HEK293T (cell line): ENCODE results near the gene NAT8L.

Experiments
- CTCF ChIA-PET: fragments of 350-600 bp; formaldehyde crosslinking; extraction: SDS; loops from one replicate; lab custom pipeline; 2021; ENCODE audit warnings: antibody characterized with exemption, inconsistent platforms; lab: Yijun Ruan, JAX
- POLR2A ChIA-PET: fragments of 350-600 bp; formaldehyde crosslinking; extraction: SDS; loops from one replicate; lab custom pipeline; 2020; ENCODE audit warnings: antibody characterized with exemption, inconsistent platforms; lab: Yijun Ruan, JAX
- DNase-seq: peaks from one replicate; pipeline ENCODE4 v3.0.0; 2012; ENCODE audit warnings: mixed read lengths; ENCODE audit errors: extremely low spot score
- ARNT ChIP-seq: fragments of 450-650 bp; IDR thresholded peaks from 2 replicates; pipeline ENCODE4 v1.6.1; 2017; ENCODE audit warnings: mild to moderate bottlenecking
- BHLHE40 ChIP-seq: fragments of 450-650 bp; IDR thresholded peaks from 2 replicates; pipeline ENCODE4 v1.6.1; 2016; ENCODE audit warnings: mild to moderate bottlenecking, moderate library complexity, borderline replicate concordance
- CTBP1 ChIP-seq: fragments of 450-650 bp; IDR thresholded peaks from 2 replicates; pipeline ENCODE4 v1.6.1; 2016; ENCODE audit warnings: borderline replicate concordance
- ELF4 ChIP-seq: fragments of 450-650 bp; IDR thresholded peaks from 2 replicates; pipeline ENCODE4 v1.6.1; 2017; ENCODE audit warnings: antibody characterized with exemption
- FOXA1 ChIP-seq: fragments of 450-650 bp; IDR thresholded peaks from 2 replicates; pipeline ENCODE4 v1.6.1; 2016; ENCODE audit warnings: mild to moderate bottlenecking
- FOXK2 ChIP-seq: fragments of 450-650 bp; IDR thresholded peaks from 2 replicates; pipeline ENCODE4 v1.6.1; 2016; ENCODE audit warnings: mild to moderate bottlenecking
- FOXM1 ChIP-seq: fragments of 450-650 bp; IDR thresholded peaks from 2 replicates; pipeline ENCODE4 v1.6.1; 2017; ENCODE audit warnings: mild to moderate bottlenecking, borderline replicate concordance
- HDGF ChIP-seq: fragments of 450-650 bp; IDR thresholded peaks from 2 replicates; pipeline ENCODE4 v1.6.1; 2017; ENCODE audit warnings: antibody characterized with exemption, borderline replicate concordance
- L3MBTL2 ChIP-seq: fragments of 450-650 bp; conservative IDR thresholded peaks from 2 replicates; pipeline ENCODE4 v1.6.1; 2016; ENCODE audit warnings: mild to moderate bottlenecking
- LEF1 ChIP-seq: fragments of 450-650 bp; IDR thresholded peaks from 2 replicates; pipeline ENCODE4 v1.6.1; 2017; ENCODE audit warnings: mild to moderate bottlenecking, borderline replicate concordance
- NFRKB ChIP-seq: fragments of 450-650 bp; IDR thresholded peaks from 2 replicates; pipeline ENCODE4 v1.6.1; 2016; ENCODE audit warnings: mild to moderate bottlenecking, moderate library complexity
- SP1 ChIP-seq: fragments of 450-650 bp; IDR thresholded peaks from 2 replicates; pipeline ENCODE4 v1.6.1; 2017
- SUZ12 ChIP-seq: fragments of 450-650 bp; IDR thresholded peaks from 2 replicates; pipeline ENCODE4 v1.6.1; 2016; ENCODE audit warnings: mild to moderate bottlenecking
- TARDBP ChIP-seq: fragments of 450-650 bp; IDR thresholded peaks from 2 replicates; pipeline ENCODE4 v1.6.1; 2016
- ZNF384 ChIP-seq: fragments of 450-650 bp; IDR thresholded peaks from 2 replicates; pipeline ENCODE4 v1.6.1; 2016
- TF ChIP-seq, protein P1 (sequence below): fragments of 450-650 bp; IDR thresholded peaks from 2 replicates; pipeline ENCODE4 v1.6.1; 2016

NAT8L gene

DNA sequence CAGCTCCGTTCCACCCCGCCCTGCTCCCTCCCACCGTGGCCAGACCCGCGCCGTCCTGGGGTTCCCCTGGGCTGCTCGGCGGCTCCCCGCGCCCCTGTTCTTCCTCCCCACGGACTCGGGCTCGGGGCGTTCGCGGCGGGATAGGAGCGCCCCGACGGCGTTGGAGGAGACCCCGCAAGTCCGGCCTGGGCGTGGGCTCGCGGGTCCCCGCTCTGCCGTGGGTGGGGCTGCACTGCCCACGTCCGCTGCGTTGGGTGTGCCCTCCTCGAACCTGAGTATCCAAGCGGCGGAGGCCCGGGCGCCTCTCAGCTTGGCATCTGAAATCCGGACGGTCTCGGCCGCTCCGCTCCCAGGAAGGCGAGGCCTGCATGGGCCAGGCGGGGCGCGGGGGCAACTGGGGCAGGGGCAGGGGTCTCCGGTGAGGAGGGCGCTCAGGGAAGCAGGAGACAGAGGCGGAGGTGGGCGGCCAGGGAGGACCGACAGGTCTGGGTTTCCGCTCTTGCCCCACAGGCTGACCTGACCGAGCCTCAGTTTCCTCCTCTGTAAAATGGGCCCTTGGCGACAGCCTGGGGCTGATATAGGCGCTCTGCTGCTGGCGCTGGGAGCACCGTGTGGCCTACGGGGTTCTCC lies 12.0 kb upstream of the NAT8L start:
- POLR2A ChIA-PET = interaction anchor here (0.5 to 0.6 kb wide), 2 partner anchors 94 to 149 kb away, joined by 3 read pairs; no protein-coding TSS in a partner anchor
- no peak for DNase-seq
- CTCF ChIA-PET = no interaction called here
- TF ChIP-seq L3MBTL2 = no peak

DNA sequence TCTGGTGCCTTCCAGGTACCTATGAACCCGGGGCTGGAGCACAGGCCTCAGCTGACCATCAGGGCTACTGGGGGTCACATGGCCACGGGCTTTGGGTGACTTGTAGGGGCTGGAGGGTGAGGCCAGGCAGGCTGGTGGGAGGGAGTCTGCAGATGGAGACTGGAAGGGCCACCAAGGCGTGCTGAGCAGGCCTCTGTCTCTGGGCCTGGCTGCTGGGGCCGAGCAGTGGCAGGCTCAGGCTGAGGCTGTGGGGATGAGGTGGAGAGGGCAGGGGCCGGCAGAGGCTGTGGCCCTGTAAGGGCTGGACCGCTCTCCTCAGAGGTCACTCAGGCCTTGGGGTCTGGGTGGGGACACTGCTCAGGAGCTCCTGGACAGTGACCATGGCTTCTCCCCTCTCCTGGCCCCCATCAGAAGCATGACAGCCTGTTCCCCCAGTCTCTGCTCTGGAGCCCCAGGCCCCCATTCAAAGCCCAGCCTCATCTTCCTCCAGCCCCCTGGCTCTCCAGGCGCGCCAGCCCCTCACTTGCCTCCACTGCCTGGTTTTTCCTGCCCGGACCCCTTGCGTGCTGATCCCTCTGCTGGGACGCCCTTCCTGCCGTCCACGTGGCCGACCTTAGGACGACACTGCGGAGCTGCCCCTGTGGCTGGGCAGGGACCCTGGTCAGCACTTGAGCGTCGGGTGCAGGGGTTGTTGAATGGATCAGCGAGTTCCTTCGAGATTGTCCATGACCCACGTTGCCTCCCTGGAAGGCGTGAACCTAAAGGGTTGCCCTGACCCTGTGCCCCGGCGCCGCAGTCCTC lies 11.1 kb upstream of the NAT8L start:
- DNase-seq = no peak
- ChIA-PET CTCF (no interaction called here), POLR2A (interaction anchor here (0.6 kb wide), 1 partner anchor 148 kb away, joined by 3 read pairs; no protein-coding TSS in a partner anchor)
- TF ChIP-seq FOXK2 (no peak), SUZ12 (no peak), FOXA1 (no peak), SP1 (no peak), ARNT (no peak), NFRKB (no peak), LEF1 (no peak), CTBP1 (no peak), ZNF384 (no peak)

DNA sequence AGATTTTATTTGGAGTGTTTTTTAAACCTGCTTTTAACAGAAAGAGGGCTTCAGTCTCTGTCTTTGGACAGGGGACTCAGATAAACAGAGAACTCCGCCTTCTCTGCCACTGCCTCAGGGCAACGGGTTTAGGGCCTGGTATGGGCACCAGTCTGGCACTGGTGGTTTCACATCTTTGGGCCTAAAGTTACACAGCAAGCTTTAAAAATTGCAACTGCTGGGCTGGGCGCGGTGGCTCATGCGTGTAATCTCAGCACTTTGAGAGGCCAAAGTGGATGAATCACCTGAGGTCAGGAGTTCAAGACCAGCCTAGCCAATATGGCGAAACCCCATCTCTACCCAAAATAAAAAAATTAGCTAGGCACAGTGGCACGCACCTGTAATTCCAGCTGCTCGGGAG lies 10.3 kb upstream of the NAT8L start:
- DNase-seq = no peak
- POLR2A ChIA-PET = no interaction called here
- CTCF ChIA-PET = no interaction called here
- TF ChIP-seq FOXA1 (no peak), ZNF384 (no peak), FOXM1 (no peak), NFRKB (no peak), ARNT (no peak), SUZ12 (no peak), BHLHE40 (no peak), HDGF (no peak), TARDBP (no peak), SP1 (no peak), L3MBTL2 (no peak), FOXK2 (no peak), ELF4 (no peak), LEF1 (no peak), CTBP1 (no peak)
- TF ChIP-seq, protein P1, sequence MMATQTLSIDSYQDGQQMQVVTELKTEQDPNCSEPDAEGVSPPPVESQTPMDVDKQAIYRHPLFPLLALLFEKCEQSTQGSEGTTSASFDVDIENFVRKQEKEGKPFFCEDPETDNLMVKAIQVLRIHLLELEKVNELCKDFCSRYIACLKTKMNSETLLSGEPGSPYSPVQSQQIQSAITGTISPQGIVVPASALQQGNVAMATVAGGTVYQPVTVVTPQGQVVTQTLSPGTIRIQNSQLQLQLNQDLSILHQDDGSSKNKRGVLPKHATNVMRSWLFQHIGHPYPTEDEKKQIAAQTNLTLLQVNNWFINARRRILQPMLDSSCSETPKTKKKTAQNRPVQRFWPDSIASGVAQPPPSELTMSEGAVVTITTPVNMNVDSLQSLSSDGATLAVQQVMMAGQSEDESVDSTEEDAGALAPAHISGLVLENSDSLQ = no peak

DNA sequence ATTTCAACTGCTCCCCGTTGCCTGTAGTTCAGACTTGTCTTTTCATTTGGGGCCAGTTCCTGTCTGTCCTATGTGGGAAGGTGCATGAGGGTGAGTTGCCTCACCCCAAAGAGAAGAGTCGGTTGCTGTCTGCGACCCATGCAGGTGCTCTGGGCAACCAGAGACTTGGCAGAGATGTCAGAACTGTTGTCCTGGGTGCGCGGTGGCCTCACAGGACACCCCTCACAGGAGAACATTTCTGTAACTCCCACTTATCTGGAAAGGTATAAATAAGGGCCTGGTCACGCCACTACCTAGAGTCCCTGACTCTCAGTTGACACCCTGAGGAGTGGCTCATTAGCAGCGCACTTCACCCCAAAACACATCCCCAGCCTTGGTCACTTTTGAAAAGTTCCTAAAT lies 9.7 kb upstream of the NAT8L start:
- CTCF ChIA-PET = no interaction called here
- DNase-seq = no peak
- POLR2A ChIA-PET = no interaction called here

DNA sequence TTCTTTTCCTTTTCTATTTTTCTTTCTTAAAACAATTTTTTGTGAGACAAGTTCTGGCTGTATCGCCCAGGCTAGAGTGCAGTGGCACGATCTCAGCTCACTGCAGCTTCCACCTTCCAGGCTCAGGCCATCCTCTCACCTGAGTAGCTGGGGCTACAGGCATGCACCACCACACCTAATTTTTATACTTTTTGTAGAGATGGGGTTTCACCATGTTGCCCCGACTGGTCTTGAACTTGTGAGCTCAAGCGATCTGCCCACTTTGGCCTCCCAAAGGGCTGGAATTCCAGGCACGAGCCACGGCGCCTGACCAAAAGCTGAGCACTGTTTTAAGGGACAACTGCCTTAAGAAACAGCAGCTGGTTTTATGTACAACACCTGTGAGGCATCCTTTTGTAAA lies 9.3 kb upstream of the NAT8L start:
- no peak for DNase-seq
- CTCF ChIA-PET = no interaction called here
- POLR2A ChIA-PET = no interaction called here

More for the DNA sequence above, 9.7 kb upstream of the NAT8L start:
- TF ChIP-seq BHLHE40 (no peak), HDGF (no peak), SP1 (no peak), FOXM1 (no peak), ZNF384 (no peak), CTBP1 (no peak), LEF1 (no peak), L3MBTL2 (no peak), ELF4 (no peak), SUZ12 (no peak), ARNT (no peak), FOXA1 (no peak), FOXK2 (no peak), TARDBP (no peak), NFRKB (no peak)
- TF ChIP-seq, protein P1 = no peak

More for the DNA sequence above, 9.3 kb upstream of the NAT8L start:
- TF ChIP-seq FOXM1 = no peak
- no peak for TF ChIP-seq HDGF
- no peak for TF ChIP-seq SP1
- TF ChIP-seq L3MBTL2 = no peak
- TF ChIP-seq TARDBP = no peak
- TF ChIP-seq CTBP1 = no peak
- TF ChIP-seq LEF1 = no peak
- TF ChIP-seq FOXA1 = no peak
- no peak for TF ChIP-seq NFRKB
- TF ChIP-seq, protein P1 = no peak
- TF ChIP-seq FOXK2 = no peak
- TF ChIP-seq SUZ12 = no peak
- no peak for TF ChIP-seq ARNT
- no peak for TF ChIP-seq BHLHE40
- TF ChIP-seq ZNF384 = no peak
- no peak for TF ChIP-seq ELF4
